Trophoblast cell (in vitro differentiated cells and primary cell): ENCODE results near the gene COL4A3. TPM values are rescaled to one million over a fixed set of nuclear protein-coding genes. Genes with fewer than 3 reads are reported as not detected.

Experiments used
- DNase-seq, 2 donors: peaks; one replicate each; pipeline ENCODE4 v3.0.0-alpha.2; 2016
- H2AFZ ChIP-seq: 2 replicates; pipeline ENCODE4 v1.6.1; 2013; ENCODE audit warnings: low read length, moderate library complexity, mild to moderate bottlenecking; ENCODE audit not compliant: insufficient read depth, poor library complexity
- H2AK5ac ChIP-seq: 2 replicates; pipeline ENCODE4 v1.6.1; 2013; ENCODE audit warnings: mild to moderate bottlenecking, low read length
- H2BK120ac ChIP-seq: 2 replicates; pipeline ENCODE4 v1.6.1; 2013; ENCODE audit warnings: low read length, mild to moderate bottlenecking, moderate library complexity; ENCODE audit not compliant: insufficient read depth, poor library complexity
- H2BK12ac ChIP-seq: 2 replicates; pipeline ENCODE4 v1.6.1; 2013; ENCODE audit warnings: mild to moderate bottlenecking, low read length, moderate library complexity
- H2BK5ac ChIP-seq: 2 replicates; pipeline ENCODE4 v1.6.1; 2013; ENCODE audit warnings: low read length, low read depth, moderate library complexity, mild to moderate bottlenecking; ENCODE audit not compliant: poor library complexity
- H3K14ac ChIP-seq: 2 replicates; pipeline ENCODE4 v1.6.1; 2013; ENCODE audit warnings: mild to moderate bottlenecking, low read length
- H3K18ac ChIP-seq: 2 replicates; pipeline ENCODE4 v1.6.1; 2013; ENCODE audit warnings: mild to moderate bottlenecking, low read length
- H3K23ac ChIP-seq: 2 replicates; pipeline ENCODE4 v1.6.1; 2013; ENCODE audit warnings: low read length
- H3K27ac ChIP-seq: 2 replicates; pipeline ENCODE4 v1.5.1; 2013; ENCODE audit warnings: low read depth, mild to moderate bottlenecking, inconsistent platforms, low read length, moderate library complexity
- H3K27me3 ChIP-seq: 2 replicates; pipeline ENCODE4 v1.6.1; 2013; ENCODE audit warnings: inconsistent platforms, mild to moderate bottlenecking, low read length, moderate library complexity; ENCODE audit not compliant: insufficient read depth
- H3K36me3 ChIP-seq, 2 experiments: 1 replicate in 1 of 2; 2 replicates in 1 of 2; pipeline ENCODE4 v1.6.1; 2013; ENCODE audit warnings: low read length in 2 of 2, mild to moderate bottlenecking in 2 of 2, moderate library complexity in 1 of 2; ENCODE audit not compliant: insufficient read depth in 2 of 2, control insufficient read depth in 1 of 2
- H3K4ac ChIP-seq: 2 replicates; pipeline ENCODE4 v1.6.1; 2013; ENCODE audit warnings: low read depth, mild to moderate bottlenecking, low read length, moderate library complexity
- H3K4me1 ChIP-seq, 2 experiments: 1 replicate in 1 of 2; 2 replicates in 1 of 2; pipeline ENCODE4 v1.6.1; 2013; ENCODE audit warnings: low read length in 2 of 2, mild to moderate bottlenecking in 2 of 2, moderate library complexity in 1 of 2; ENCODE audit not compliant: insufficient read depth in 2 of 2, control insufficient read depth in 1 of 2
- H3K4me2 ChIP-seq: 2 replicates; pipeline ENCODE4 v1.6.1; 2013; ENCODE audit warnings: inconsistent platforms, mild to moderate bottlenecking, low read length, moderate library complexity
- H3K4me3 ChIP-seq: 2 replicates; pipeline ENCODE4 v1.5.1; 2013; ENCODE audit warnings: mild to moderate bottlenecking, low read depth, low read length, inconsistent platforms
- H3K79me1 ChIP-seq: one replicate; pipeline ENCODE4 v1.6.1; 2013; ENCODE audit warnings: low read length
- H3K79me2 ChIP-seq: 2 replicates; pipeline ENCODE4 v1.6.1; 2013; ENCODE audit warnings: low read length, mild to moderate bottlenecking; ENCODE audit not compliant: control insufficient read depth, insufficient read depth, poor library complexity
- H3K9ac ChIP-seq: 2 replicates; pipeline ENCODE4 v1.6.1; 2013; ENCODE audit warnings: mild to moderate bottlenecking, low read length
- H3K9me3 ChIP-seq: 2 replicates; pipeline ENCODE4 v1.6.1; 2013; ENCODE audit warnings: low read depth, mild to moderate bottlenecking, control low read depth, inconsistent platforms, low read length; ENCODE audit not compliant: insufficient read depth
- H4K12ac ChIP-seq: 2 replicates; pipeline ENCODE4 v1.6.1; 2013; ENCODE audit warnings: low read depth, mild to moderate bottlenecking, low read length, moderate library complexity
- H4K8ac ChIP-seq: 2 replicates; pipeline ENCODE4 v1.6.1; 2013; ENCODE audit warnings: low read depth, mild to moderate bottlenecking, low read length, moderate library complexity
- H4K91ac ChIP-seq: one replicate; pipeline ENCODE4 v1.6.1; 2013; ENCODE audit warnings: low read depth, mild to moderate bottlenecking, low read length, moderate library complexity
- WGBS: extraction: QIAGEN DNeasy Blood & Tissue Kit; methylation state at CpG from one replicate; pipeline ENCODE4 v1.1.7; 2013; ENCODE audit warnings: missing lambda C conversion rate; ENCODE audit not compliant: insufficient read length, insufficient coverage; ENCODE audit errors: extremely low coverage; 5-methylcytosine and 5-hydroxymethylcytosine counted together
- polyA plus RNA-seq: library from polyadenylated mRNA; stranded (reverse); fragments of 200-250 nt; gene quantifications from 2 replicates; pipeline ENCODE4 v1.2.3, GENCODE V29; 2013

Gene COL4A3
- polyA plus RNA-seq: 0.01 and 0.03 TPM in 2 replicates

GRCh38 chr2:227163998-227164762, at the start of gene COL4A3, which contains the start of gene COL4A4:
TSS of gene COL4A3 (plus strand) at chr2:227164624. CDS start at chr2:227164727, 103 bp downstream.
TSS of gene COL4A4 (minus strand) at chr2:227164205. CDS start at chr2:227147483, 16,722 bp downstream.
- no peak within 1 kb of the TSS for H3K4ac ChIP-seq
- no CpG with 5 or more reads among the region's 77 CpGs for WGBS

DNA sequence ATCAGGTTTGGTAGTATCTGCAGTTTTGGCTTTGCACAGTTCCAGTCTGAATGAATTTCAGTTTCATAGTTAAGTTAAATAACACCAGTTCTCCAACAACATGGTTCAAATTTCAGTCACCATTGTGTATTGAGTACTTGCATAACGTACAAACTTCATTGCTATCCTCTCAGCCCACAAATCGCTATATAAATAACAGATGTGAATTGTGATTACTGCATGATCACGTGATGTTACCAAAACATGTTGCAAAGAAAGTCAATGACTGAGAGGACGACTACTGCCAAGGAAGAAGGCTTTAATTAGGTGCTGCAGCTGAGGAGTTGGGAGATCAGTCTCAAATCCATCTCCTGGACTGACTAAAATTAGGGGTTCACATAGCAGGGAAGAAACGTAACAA, 48.7 kb upstream of the COL4A3 start:
- Histone ChIP-seq H3K9ac (no peak overlapping the region), H3K36me3 (no peaks in the 10 kb centered on the region), H2BK5ac (no peak overlapping the region), H2AK5ac (no peak overlapping the region), H3K4me3 (no peak overlapping the region), H3K27ac (no peak overlapping the region), H4K12ac (no peak overlapping the region), H3K4ac (no peak overlapping the region), H4K91ac (no peak overlapping the region), H3K27me3 (no peaks in the 10 kb centered on the region), H2AFZ (no peak overlapping the region), H3K79me1 (no peaks in the 10 kb centered on the region), H2BK12ac (no peak overlapping the region), H3K9me3 (no peaks in the 10 kb centered on the region), H4K8ac (no peak overlapping the region), H3K18ac (no peak overlapping the region), H2BK120ac (no peak overlapping the region), H3K79me2 (no peaks in the 10 kb centered on the region), H3K4me1 (no peaks in the 10 kb centered on the region), H3K14ac (no peak overlapping the region), H3K4me2 (no peak overlapping the region), H3K23ac (no peak overlapping the region)
- no peak for DNase-seq
- no CpG with 5 or more reads among the region's 5 CpGs for WGBS

More at GRCh38 chr2:227163998-227164762, at the start of gene COL4A3, which contains the start of gene COL4A4:
- H3K27me3 ChIP-seq: peaks cover 28% of the 10 kb centered on the region
- peak within 1 kb of the TSS; percentile 78 for H2AFZ ChIP-seq
- peak within 1 kb of the TSS; percentile 95 for H3K4me2 ChIP-seq
- no peak within 1 kb of the TSS for H3K14ac ChIP-seq
- H3K4me1 ChIP-seq: peaks cover 12 to 15% of the 10 kb centered on the region in 2 experiments
- no peak within 1 kb of the TSS for H3K18ac ChIP-seq
- no peaks in the 10 kb centered on the region for H3K36me3 ChIP-seq
- H3K79me2 ChIP-seq: no peaks in the 10 kb centered on the region
- H3K79me1 ChIP-seq: no peaks in the 10 kb centered on the region
- no peak within 1 kb of the TSS for H3K27ac ChIP-seq
- H3K4me3 ChIP-seq: peak within 1 kb of the TSS; percentile 63
- H3K23ac ChIP-seq: no peak within 1 kb of the TSS
- peak in 1 of 2 donors; percentile 18 for DNase-seq
- H2BK12ac ChIP-seq: no peak within 1 kb of the TSS
- no peak within 1 kb of the TSS for H2BK120ac ChIP-seq
- H2AK5ac ChIP-seq: no peak within 1 kb of the TSS
- H4K91ac ChIP-seq: no peak within 1 kb of the TSS
- no peak within 1 kb of the TSS for H4K12ac ChIP-seq
- no peaks in the 10 kb centered on the region for H3K9me3 ChIP-seq
- H4K8ac ChIP-seq: no peak within 1 kb of the TSS
- H2BK5ac ChIP-seq: no peak within 1 kb of the TSS
- no peak within 1 kb of the TSS for H3K9ac ChIP-seq

DNA sequence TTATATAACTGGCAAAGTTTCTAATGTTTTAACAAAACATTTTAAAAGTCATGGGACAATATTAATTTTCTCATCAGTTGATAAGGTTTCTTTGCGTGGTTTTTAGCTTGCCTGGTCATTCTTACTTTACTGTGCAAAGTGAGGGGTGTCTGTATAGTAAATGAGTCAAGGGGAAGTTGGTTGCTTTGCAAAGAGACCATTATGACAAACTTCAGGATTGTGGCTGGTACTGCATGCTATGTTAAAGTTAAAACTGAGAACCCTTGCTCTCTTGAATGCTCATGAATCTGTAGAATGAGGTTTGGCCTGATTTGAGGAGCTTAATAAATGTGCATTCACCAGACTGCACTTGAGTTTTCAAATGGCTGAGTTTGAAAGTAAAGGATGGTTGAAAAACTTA, 47.4 kb upstream of the COL4A3 start:
- Histone ChIP-seq H3K4me2 (no peak overlapping the region), H3K4me3 (no peak overlapping the region), H2AFZ (no peak overlapping the region), H3K4me1 (no peaks in the 10 kb centered on the region), H3K9me3 (no peaks in the 10 kb centered on the region), H4K8ac (no peak overlapping the region), H3K4ac (no peak overlapping the region), H4K12ac (no peak overlapping the region), H3K27me3 (no peaks in the 10 kb centered on the region), H3K14ac (no peak overlapping the region), H2BK120ac (no peak overlapping the region), H3K18ac (no peak overlapping the region), H3K27ac (no peak overlapping the region), H2AK5ac (no peak overlapping the region), H3K79me2 (no peaks in the 10 kb centered on the region), H3K9ac (no peak overlapping the region), H4K91ac (no peak overlapping the region), H3K23ac (no peak overlapping the region), H3K36me3 (no peaks in the 10 kb centered on the region), H2BK12ac (no peak overlapping the region), H3K79me1 (no peaks in the 10 kb centered on the region), H2BK5ac (no peak overlapping the region)
- no CpG with 5 or more reads among the region's 1 CpG for WGBS
- DNase-seq: no peak

DNA sequence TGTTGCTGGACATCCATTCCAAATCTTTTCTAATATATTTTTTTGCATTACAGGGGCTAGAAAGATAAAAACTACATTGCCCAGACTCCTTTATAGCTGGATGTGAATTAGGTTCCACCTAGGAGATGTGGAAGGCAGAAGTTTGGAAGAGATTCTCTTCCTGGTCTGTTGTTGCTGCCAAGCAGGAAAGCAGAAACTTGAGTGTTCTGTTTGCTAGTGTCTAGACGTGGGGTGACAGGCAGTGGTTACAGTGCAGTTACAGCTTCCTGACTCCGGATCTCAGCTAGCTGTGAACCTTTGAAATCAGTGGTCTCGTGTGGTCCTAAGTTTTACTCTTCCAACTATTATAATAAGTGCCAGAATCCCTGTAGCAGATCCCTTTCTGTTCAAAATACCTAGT, 46.6 kb upstream of the COL4A3 start:
- Histone ChIP-seq H3K4me2 (no peak overlapping the region), H3K36me3 (no peaks in the 10 kb centered on the region), H2AFZ (peak overlapping the region; percentile 45), H2AK5ac (no peak overlapping the region), H3K4ac (no peak overlapping the region), H3K79me2 (no peaks in the 10 kb centered on the region), H4K8ac (no peak overlapping the region), H3K18ac (no peak overlapping the region), H2BK120ac (no peak overlapping the region), H3K27ac (no peak overlapping the region), H4K91ac (no peak overlapping the region), H3K23ac (no peak overlapping the region), H2BK12ac (no peak overlapping the region), H3K9ac (no peak overlapping the region), H3K9me3 (no peaks in the 10 kb centered on the region), H3K4me3 (no peak overlapping the region), H2BK5ac (no peak overlapping the region), H3K79me1 (no peaks in the 10 kb centered on the region), H3K4me1 (no peaks in the 10 kb centered on the region), H3K27me3 (no peaks in the 10 kb centered on the region), H3K14ac (no peak overlapping the region), H4K12ac (no peak overlapping the region)
- no CpG with 5 or more reads among the region's 3 CpGs for WGBS
- no peak for DNase-seq
